ENCODE measurements around the gene ARHGAP23.

Gene ARHGAP23

DNA sequence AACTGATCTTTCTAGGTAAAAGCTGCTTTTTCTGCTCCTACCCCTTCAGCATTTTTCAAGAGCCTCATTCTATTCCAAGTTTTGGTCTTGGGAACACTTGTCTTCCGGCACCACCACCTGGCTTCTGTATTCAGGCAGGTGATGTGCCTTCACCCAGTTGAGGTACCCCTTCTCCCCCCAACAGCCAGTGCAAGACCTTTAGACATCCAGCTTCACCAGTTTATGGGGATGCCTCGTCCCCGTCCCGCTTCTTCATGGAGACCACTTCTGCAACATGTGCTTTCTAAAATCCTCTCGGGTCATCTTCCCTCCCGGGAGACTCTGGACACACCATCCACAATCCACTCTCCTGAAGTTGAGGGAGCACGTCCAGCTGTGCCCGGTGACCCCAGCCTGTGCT lies 107.6 kb downstream of the ARHGAP23 start:
- TF ChIP-seq CSRNP3 (CRISPR knock-in tag; IDR thresholded peaks at IDR 0.05) (no peak), TOX (CRISPR knock-in tag; IDR thresholded peaks at IDR 0.05; ENCODE audit: borderline replicate concordance) (no peak), ZFP3 (CRISPR knock-in tag; IDR thresholded peaks at IDR 0.05) (no peak), ZNF565 (CRISPR knock-in tag; conservative IDR thresholded peaks at IDR 0.05; ENCODE audit: low read depth) (no peak), ISL1 (CRISPR knock-in tag; IDR thresholded peaks at IDR 0.05) (no peak), ZC3H10 (CRISPR knock-in tag; IDR thresholded peaks at IDR 0.05) (no peak), CSDC2 (CRISPR knock-in tag; IDR thresholded peaks at IDR 0.05) (no peak), RARB (CRISPR knock-in tag; IDR thresholded peaks at IDR 0.05) (no peak), ESRRG (CRISPR knock-in tag; IDR thresholded peaks at IDR 0.05) (no peak), TSHZ2 (CRISPR knock-in tag; IDR thresholded peaks at IDR 0.05) (no peak)
- TF ChIP-seq, protein P1, sequence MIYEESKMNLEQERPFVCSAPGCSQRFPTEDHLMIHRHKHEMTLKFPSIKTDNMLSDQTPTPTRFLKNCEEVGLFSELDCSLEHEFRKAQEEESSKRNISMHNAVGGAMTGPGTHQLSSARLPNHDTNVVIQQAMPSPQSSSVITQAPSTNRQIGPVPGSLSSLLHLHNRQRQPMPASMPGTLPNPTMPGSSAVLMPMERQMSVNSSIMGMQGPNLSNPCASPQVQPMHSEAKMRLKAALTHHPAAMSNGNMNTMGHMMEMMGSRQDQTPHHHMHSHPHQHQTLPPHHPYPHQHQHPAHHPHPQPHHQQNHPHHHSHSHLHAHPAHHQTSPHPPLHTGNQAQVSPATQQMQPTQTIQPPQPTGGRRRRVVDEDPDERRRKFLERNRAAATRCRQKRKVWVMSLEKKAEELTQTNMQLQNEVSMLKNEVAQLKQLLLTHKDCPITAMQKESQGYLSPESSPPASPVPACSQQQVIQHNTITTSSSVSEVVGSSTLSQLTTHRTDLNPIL (CRISPR knock-in tag; IDR thresholded peaks at IDR 0.05; ENCODE audit: low read depth), result no peak

DNA sequence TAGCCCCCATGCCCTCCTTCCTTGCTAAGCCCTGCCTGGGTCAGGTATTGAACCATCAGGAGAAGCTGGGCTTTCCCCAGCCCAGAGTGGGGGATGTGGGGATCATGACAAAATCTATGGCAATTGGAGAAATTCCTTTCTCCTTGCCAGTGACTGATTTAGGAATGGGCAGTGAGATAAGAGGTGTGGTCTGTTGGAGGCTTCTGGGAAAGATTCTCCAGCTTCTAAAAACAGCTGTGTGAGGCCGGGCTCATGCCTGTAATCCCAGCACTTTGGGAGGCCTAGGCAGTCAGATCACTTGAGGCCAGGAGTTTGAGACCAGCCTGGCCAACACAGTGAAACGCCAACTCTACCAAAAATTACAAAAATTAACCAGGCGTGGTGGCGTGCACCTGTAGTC lies 108.4 kb downstream of the ARHGAP23 start:
- ATAC-seq, result no peak
- TF ChIP-seq CSRNP3 (CRISPR knock-in tag; IDR thresholded peaks at IDR 0.05), result no peak
- TF ChIP-seq, protein P1 (CRISPR knock-in tag; IDR thresholded peaks at IDR 0.05; ENCODE audit: low read depth), result no peak
- TF ChIP-seq ARNTL (CRISPR knock-in tag; IDR thresholded peaks at IDR 0.05; ENCODE audit: borderline replicate concordance, low read depth), result no peak
- no peak for TF ChIP-seq CSDC2 (CRISPR knock-in tag; IDR thresholded peaks at IDR 0.05)

More for the DNA sequence above, 107.6 kb downstream of the ARHGAP23 start:
- no peak for ATAC-seq

GRCh38 chr17:38538906-38539305 lies 110.6 kb downstream of the ARHGAP23 start:
- TF ChIP-seq ESRRG (CRISPR knock-in tag; IDR thresholded peaks at IDR 0.05) (no peak), CSRNP3 (CRISPR knock-in tag; IDR thresholded peaks at IDR 0.05) (no peak)
- no peak for ATAC-seq

GRCh38 chr17:38539386-38539785 lies 111.1 kb downstream of the ARHGAP23 start:
- ATAC-seq, result no peak
- no peak for TF ChIP-seq ZC3H10 (CRISPR knock-in tag; IDR thresholded peaks at IDR 0.05)
- no peak for TF ChIP-seq GLIS3 (CRISPR knock-in tag; IDR thresholded peaks at IDR 0.05)
- no peak for TF ChIP-seq RARB (CRISPR knock-in tag; IDR thresholded peaks at IDR 0.05)
- no peak for TF ChIP-seq OSR1 (CRISPR knock-in tag; IDR thresholded peaks at IDR 0.05)
- TF ChIP-seq TOX (CRISPR knock-in tag; IDR thresholded peaks at IDR 0.05; ENCODE audit: borderline replicate concordance), result no peak
- no peak for TF ChIP-seq ARNTL (CRISPR knock-in tag; IDR thresholded peaks at IDR 0.05; ENCODE audit: borderline replicate concordance, low read depth)
- no peak for TF ChIP-seq SNAI2 (CRISPR knock-in tag; IDR thresholded peaks at IDR 0.05)
- no peak for TF ChIP-seq ZFP30 (CRISPR knock-in tag; IDR thresholded peaks at IDR 0.05)
- TF ChIP-seq ZNF565 (CRISPR knock-in tag; conservative IDR thresholded peaks at IDR 0.05; ENCODE audit: low read depth), result no peak
- TF ChIP-seq CSRNP3 (CRISPR knock-in tag; IDR thresholded peaks at IDR 0.05), result no peak
- no peak for TF ChIP-seq BACH2 (CRISPR knock-in tag; IDR thresholded peaks at IDR 0.05; ENCODE audit: borderline replicate concordance)

Measured in SK-N-SH treated with all-trans-retinoic acid at 6 μM for 48 hours (cell line).